Astrocyte of the cerebellum (primary cell): ENCODE measurements around the gene DYNLL1.
"Not testable (repeated sequence)": the region's sequence is repeated elsewhere in the genome, so short reads cannot be mapped to it uniquely, and the experiment has no call there.

ENCODE experiments used
- DNase-seq: peaks from one replicate; pipeline ENCODE4 v3.0.0-alpha.2; 2011; ENCODE audit warnings: low read depth
- H3K4me3 ChIP-seq: 2 replicates; pipeline ENCODE4 v1.5.1; 2011; ENCODE audit warnings: mild to moderate bottlenecking, low read depth, low read length, moderate library complexity
- CTCF ChIP-seq: IDR thresholded peaks from 2 replicates; pipeline ENCODE4 v1.5.1; 2012; ENCODE audit warnings: low read length, low read depth, moderate library complexity, mild to moderate bottlenecking; ENCODE audit errors: missing control alignments
- in situ Hi-C: cut with HindIII; loops from 2 replicates; pipeline ENCODE4 v1.10.0; 2017; ENCODE audit warnings: low sequenced_read_pairs

DYNLL1 gene

GRCh38 chr12:120528861-120529525 lies 33.1 kb downstream of the DYNLL1 start, which contains the start of gene COQ5:
COQ5 (minus strand) TSS chr12:120529158; CDS start chr12:120529141, 17 bp downstream.
- no peak for TF ChIP-seq CTCF
- DNase-seq: peak; percentile 62
- H3K4me3 ChIP-seq: peak within 1 kb of the TSS; percentile 65
- in situ Hi-C loops: no loop called here

GRCh38 chr12:120529641-120530417 lies 33.9 kb downstream of the DYNLL1 start:
- TF ChIP-seq CTCF: no peak
- no peak for DNase-seq
- H3K4me3 ChIP-seq: peak overlapping the region; percentile 65
- in situ Hi-C loops: no loop called here

- DNase-seq, in situ Hi-C loops: not testable (repeated sequence)
Observed at GRCh38 chr12:120530418-120530761, 34.5 kb downstream of the DYNLL1 start.

GRCh38 chr12:120532701-120533238 lies 36.9 kb downstream of the DYNLL1 start:
- in situ Hi-C loops: no loop called here
- H3K4me3 ChIP-seq: no peak overlapping the region
- TF ChIP-seq CTCF: no peak
- DNase-seq: no peak

More at GRCh38 chr12:120530418-120530761, 34.5 kb downstream of the DYNLL1 start:
- H3K4me3 ChIP-seq: not testable (repeated sequence)

GRCh38 chr12:120534203-120534702 lies 38.3 kb downstream of the DYNLL1 start, which contains the start of gene RNF10:
RNF10 (plus strand) TSS chr12:120534356; CDS start chr12:120534812, 456 bp downstream.
- DNase-seq: peak; percentile 78
- H3K4me3 ChIP-seq: peak within 1 kb of the TSS; percentile 98
- TF ChIP-seq CTCF: no peak
- in situ Hi-C loops: no loop called here

- peak; percentile 81 for DNase-seq
- peak overlapping the region; percentile 98 for H3K4me3 ChIP-seq
- in situ Hi-C loops: no loop called here
- no peak for TF ChIP-seq CTCF
Observed at GRCh38 chr12:120534703-120535655, 39.1 kb downstream of the DYNLL1 start.
